DND-41 (cell line): ENCODE data around the gene MAP2K5.

Source experiments
- CTCF ChIP-seq: IDR thresholded peaks from 2 replicates; pipeline ENCODE4 v1.5.1; 2012; ENCODE audit warnings: borderline replicate concordance, low read length, moderate library complexity, mild to moderate bottlenecking; ENCODE audit not compliant: poor library complexity, severe bottlenecking; ENCODE audit errors: extremely low read depth
- EZH2 ChIP-seq: IDR thresholded peaks from 3 replicates; pipeline ENCODE4 v1.6.1; 2012; ENCODE audit warnings: borderline replicate concordance, low read depth, mild to moderate bottlenecking, moderate library complexity, low read length, inconsistent platforms; ENCODE audit not compliant: severe bottlenecking

DNA sequence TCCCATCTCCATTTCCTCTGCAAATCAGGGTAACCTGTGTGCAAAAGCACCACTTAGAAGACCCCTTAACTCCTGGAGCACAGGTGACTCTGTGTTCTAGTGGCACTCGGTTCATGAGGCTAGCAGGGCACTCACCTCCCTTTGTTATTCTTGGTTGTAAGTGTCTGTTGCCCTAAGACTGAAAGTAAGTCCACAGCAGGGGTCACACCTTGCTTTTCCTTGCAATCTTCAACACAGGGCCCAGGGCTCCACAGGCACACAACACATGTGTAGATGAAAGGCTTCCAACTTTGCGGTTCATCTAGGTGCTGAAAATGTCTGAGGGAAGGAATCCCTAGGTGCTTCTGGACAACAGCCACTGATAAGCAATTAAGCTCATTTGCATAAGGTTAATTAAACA is 294.5 kb downstream of the MAP2K5 start:
- TF ChIP-seq CTCF (no peak), EZH2 (no peak)
